ENCODE measurements around the gene OXER1. TPM values are rescaled to one million over a fixed set of nuclear protein-coding genes. Genes with fewer than 3 reads are reported as not detected.

OXER1 gene
- total RNA-seq, 1 donor from 2014 or later = 1.8 TPM

DNA sequence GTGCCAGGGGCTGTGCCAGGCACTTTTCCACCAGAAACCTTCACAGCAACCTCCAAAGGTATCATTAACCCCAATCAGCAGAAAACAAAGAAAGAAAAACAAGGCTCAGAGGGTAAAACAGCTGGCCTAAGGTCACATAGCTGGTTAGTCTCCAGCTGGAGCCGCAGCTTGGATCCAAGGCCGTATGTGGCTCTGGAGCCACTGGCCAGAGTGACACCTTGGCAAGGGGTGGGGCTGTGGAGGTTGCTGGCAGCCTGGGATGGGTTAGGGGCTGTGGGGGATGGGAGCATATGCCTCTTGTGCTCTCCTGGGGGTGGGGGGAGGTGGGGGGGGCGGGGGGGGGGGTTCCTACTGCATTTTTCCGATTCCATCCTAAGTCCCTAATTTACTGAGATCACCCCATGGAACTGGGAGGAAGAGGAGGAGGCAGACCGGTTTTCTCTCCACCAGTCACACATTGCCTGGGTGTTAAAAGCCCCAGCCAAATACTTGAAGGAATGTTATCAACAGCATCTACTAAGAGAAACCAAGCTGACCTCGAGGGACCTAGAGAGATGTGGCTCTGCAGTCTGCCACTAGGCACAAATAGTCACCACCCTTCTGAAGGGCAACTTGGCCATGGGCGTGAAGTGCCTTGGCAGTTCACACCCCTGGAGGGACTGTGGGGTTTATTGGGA lies 20.4 kb upstream of the OXER1 start:
- H3K4me3 Mint-ChIP-seq = no peak overlapping the region
- TF ChIP-seq, protein P1, sequence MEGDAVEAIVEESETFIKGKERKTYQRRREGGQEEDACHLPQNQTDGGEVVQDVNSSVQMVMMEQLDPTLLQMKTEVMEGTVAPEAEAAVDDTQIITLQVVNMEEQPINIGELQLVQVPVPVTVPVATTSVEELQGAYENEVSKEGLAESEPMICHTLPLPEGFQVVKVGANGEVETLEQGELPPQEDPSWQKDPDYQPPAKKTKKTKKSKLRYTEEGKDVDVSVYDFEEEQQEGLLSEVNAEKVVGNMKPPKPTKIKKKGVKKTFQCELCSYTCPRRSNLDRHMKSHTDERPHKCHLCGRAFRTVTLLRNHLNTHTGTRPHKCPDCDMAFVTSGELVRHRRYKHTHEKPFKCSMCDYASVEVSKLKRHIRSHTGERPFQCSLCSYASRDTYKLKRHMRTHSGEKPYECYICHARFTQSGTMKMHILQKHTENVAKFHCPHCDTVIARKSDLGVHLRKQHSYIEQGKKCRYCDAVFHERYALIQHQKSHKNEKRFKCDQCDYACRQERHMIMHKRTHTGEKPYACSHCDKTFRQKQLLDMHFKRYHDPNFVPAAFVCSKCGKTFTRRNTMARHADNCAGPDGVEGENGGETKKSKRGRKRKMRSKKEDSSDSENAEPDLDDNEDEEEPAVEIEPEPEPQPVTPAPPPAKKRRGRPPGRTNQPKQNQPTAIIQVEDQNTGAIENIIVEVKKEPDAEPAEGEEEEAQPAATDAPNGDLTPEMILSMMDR (conservative IDR thresholded peaks at IDR 0.05) = no peak
- peaks cover 16% of the 10 kb centered on the region for H3K36me3 Mint-ChIP-seq (ENCODE audit: low read depth)
- peaks cover 10% of the 10 kb centered on the region for H3K4me1 Mint-ChIP-seq
- H3K9me3 Mint-ChIP-seq = no peaks in the 10 kb centered on the region
- no peak for DNase-seq (ENCODE audit: low read depth, low spot score)
- H3K27me3 Mint-ChIP-seq (ENCODE audit: low read depth) = no peaks in the 10 kb centered on the region
- H3K27ac Mint-ChIP-seq (ENCODE audit: unreplicated experiment) = no peak overlapping the region

GRCh38 chr2:42783511-42783910 lies 19.6 kb upstream of the OXER1 start:
- Mint-ChIP-seq H3K4me1 (peaks cover 10% of the 10 kb centered on the region), H3K4me3 (no peak overlapping the region), H3K27me3 (ENCODE audit: low read depth) (no peaks in the 10 kb centered on the region), H3K9me3 (no peaks in the 10 kb centered on the region), H3K36me3 (ENCODE audit: low read depth) (peaks cover 16% of the 10 kb centered on the region), H3K27ac (ENCODE audit: unreplicated experiment) (no peak overlapping the region)
- TF ChIP-seq, protein P1 (conservative IDR thresholded peaks at IDR 0.05) = no peak
- DNase-seq (ENCODE audit: low read depth, low spot score) = no peak

DNA sequence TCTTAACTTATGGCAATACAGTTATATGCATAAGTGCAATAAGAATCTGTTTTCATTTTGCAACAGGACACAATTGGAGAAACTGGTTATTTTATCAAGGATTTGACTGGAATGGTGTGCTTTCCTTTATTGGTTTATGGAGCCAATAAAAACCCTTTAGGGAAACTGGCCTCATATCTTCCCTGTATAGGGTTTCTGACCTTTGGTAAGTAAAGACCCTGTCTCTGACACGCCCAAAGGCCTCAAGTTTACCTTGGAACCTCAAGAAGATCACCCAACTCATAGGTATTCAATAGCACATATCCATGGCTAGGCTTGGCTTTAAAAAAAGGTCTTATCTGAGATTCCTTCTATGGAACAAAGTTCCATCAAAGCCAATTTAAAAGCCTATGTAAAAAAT lies 17.2 kb upstream of the OXER1 start:
- Mint-ChIP-seq H3K27me3 (ENCODE audit: low read depth) (no peaks in the 10 kb centered on the region), H3K9me3 (peaks cover 5% of the 10 kb centered on the region), H3K36me3 (ENCODE audit: low read depth) (peaks cover 21% of the 10 kb centered on the region), H3K27ac (ENCODE audit: unreplicated experiment) (no peak overlapping the region), H3K4me3 (no peak overlapping the region), H3K4me1 (peaks cover 6% of the 10 kb centered on the region)
- no peak for DNase-seq (ENCODE audit: low read depth, low spot score)
- TF ChIP-seq, protein P1 (conservative IDR thresholded peaks at IDR 0.05) = no peak

DNA sequence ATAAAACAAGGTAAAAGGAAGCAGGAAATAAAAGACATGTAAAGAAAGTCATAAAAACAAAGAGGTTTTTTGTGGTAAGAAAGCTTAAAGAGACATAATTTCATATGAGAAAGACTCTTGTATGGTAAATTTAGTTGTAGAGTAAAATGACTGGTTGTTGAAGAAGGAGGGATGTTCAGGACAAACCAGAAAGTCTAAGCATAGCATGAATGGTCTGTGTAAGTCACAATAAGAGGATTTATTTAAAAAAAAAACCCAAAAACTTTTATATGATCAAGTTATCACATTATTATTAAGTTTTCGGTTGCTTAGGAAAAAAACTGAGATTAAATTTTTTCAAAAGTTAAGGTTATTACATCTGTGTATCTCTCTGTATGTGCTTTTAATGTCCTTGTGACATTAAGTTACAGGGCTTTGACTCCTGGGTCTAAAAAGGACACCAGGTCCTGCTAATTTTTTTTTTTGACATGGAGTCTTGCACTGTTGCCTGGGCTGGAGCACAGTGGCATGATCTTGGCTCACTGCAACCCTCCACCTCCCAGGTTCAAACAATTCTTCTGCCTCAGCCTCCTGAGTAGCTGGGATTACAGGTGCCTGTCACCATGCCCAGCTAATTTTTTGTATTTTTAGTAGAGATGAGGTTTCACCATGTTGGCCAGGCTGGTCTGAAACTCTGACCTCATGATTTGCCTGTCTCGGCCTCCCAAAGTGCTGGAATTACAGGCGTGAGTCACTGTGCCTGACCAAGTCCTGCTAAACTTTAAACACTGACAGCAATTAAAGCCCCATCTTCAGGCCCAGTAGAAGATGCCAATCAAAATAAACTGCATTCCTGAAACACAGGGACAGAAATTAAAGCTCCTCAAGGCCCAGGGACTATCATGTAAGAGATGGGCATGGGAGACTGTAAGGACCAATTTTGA lies 14.2 kb upstream of the OXER1 start:
- DNase-seq (ENCODE audit: low read depth, low spot score) = no peak
- no peaks in the 10 kb centered on the region for H3K4me1 Mint-ChIP-seq
- H3K27ac Mint-ChIP-seq (ENCODE audit: unreplicated experiment) = no peak overlapping the region
- H3K36me3 Mint-ChIP-seq (ENCODE audit: low read depth) = peaks cover 21% of the 10 kb centered on the region
- H3K27me3 Mint-ChIP-seq (ENCODE audit: low read depth) = no peaks in the 10 kb centered on the region
- H3K4me3 Mint-ChIP-seq = no peak overlapping the region
- H3K9me3 Mint-ChIP-seq = peaks cover 5% of the 10 kb centered on the region
- TF ChIP-seq, protein P1 (conservative IDR thresholded peaks at IDR 0.05) = no peak

DNA sequence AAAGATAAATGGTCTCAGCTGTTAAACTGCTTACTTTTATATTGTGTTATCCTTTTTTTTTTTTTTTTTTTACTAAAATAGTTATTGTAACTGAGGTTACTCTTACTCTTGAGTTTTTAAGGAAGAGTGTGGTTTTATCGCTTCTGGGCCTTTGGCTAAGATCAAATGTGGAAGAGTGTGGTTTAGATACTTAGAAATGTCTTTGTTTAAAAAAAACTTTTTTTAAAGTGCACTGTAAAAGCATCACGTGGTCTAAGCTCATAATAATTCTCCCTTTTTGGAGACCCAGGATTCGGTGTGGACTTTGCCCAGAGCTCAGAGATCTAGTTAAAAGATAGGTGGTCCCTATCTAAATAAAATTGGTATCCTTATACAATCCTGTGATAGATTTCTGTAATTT lies 11.9 kb upstream of the OXER1 start:
- Mint-ChIP-seq H3K27me3 (ENCODE audit: low read depth) (no peaks in the 10 kb centered on the region), H3K27ac (ENCODE audit: unreplicated experiment) (no peak overlapping the region), H3K9me3 (peaks cover 5% of the 10 kb centered on the region), H3K36me3 (ENCODE audit: low read depth) (peaks cover 5% of the 10 kb centered on the region), H3K4me3 (no peak overlapping the region), H3K4me1 (no peaks in the 10 kb centered on the region)
- TF ChIP-seq, protein P1 (conservative IDR thresholded peaks at IDR 0.05) = no peak
- no peak for DNase-seq (ENCODE audit: low read depth, low spot score)

All from neural crest cell (in vitro differentiated cells).